ENCODE measurements around the gene TNS3.
A peak's percentile ranks its signal among the peaks of the same experiment; 100 is the strongest.
"Not testable (repeated sequence)": the region's sequence is repeated elsewhere in the genome, so short reads cannot be mapped to it uniquely, and the experiment has no call there.

Gene TNS3

DNA sequence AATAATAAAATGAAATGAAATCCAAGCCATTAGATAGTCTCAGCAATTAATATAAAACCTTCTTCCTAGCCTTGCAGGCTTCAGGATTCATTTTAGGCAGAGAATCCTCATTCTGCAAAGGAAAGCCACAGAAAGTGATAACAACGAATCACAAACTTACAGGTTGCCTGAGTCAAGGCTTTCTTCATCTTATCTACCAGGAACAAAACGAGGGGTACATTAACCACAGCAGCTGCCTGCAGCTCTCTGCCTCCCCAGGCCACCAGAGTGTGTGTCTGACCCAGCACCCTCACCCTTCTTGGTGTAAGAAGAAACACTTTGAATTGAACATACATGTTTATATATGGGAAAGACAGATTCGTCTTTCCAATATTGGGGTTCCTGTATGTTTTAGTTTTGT, 12.5 kb upstream of the TNS3 start:
- Histone ChIP-seq H3K4me1 (ENCODE audit: insufficient read depth, low read length) (peaks cover 13% of the 10 kb centered on the region; the same call in 1 of the 2 replicates), H3K9ac (ENCODE audit: low read depth, low read length) (no peak overlapping the region), H3K9me3 (ENCODE audit: control insufficient read depth, insufficient read depth, low read length) (peaks cover 12% of the 10 kb centered on the region; the same call in 1 of the 2 replicates), H3K36me3 (ENCODE audit: insufficient read depth, low read length) (no peaks in the 10 kb centered on the region)

- H3K36me3 ChIP-seq (ENCODE audit: insufficient read depth, low read length): no peaks in the 10 kb centered on the region
- H3K9ac ChIP-seq (ENCODE audit: low read depth, low read length): no peak overlapping the region
- H3K9me3 ChIP-seq (ENCODE audit: control insufficient read depth, insufficient read depth, low read length): 0 out of 2 replicates have a peak, but pooled peaks cover 6% of the 10 kb centered on the region
- H3K4me1 ChIP-seq (ENCODE audit: insufficient read depth, low read length): peaks cover 13% of the 10 kb centered on the region; the same call in 1 of the 2 replicates
Measured at GRCh38 chr7:47591655-47592572, 10.0 kb upstream of the TNS3 start.

- Histone ChIP-seq H3K36me3 (ENCODE audit: insufficient read depth, low read length) (no peaks in the 10 kb centered on the region), H3K9ac (ENCODE audit: low read depth, low read length) (no peak overlapping the region), H3K9me3 (ENCODE audit: control insufficient read depth, insufficient read depth, low read length) (no peaks in the 10 kb centered on the region), H3K4me1 (ENCODE audit: insufficient read depth, low read length) (peaks cover 13% of the 10 kb centered on the region; the same call in 1 of the 2 replicates)
Measured at GRCh38 chr7:47591089-47591654, 9.3 kb upstream of the TNS3 start.

DNA sequence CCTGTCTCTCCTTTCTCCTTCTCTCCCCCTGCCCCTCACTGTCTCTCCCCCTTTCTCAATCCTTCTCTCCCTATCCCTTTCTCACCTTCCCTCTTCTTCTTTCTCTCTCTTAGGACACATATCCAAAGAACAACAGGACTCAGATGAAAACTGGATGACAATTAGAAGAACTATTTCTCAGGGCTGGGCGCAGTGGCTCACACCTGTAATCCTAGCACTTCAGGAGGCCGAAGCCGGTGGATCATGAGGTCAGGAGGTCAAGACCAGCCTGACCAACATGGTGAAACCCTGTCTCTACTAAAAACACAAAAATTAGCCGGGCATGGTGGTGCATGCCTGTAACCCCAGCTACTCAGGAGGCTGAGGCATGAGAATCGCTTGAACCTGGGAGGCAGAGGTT, 8.3 kb upstream of the TNS3 start:
- not testable (repeated sequence) for H3K9me3 ChIP-seq (ENCODE audit: control insufficient read depth, insufficient read depth, low read length); H3K36me3 ChIP-seq (ENCODE audit: insufficient read depth, low read length); H3K9ac ChIP-seq (ENCODE audit: low read depth, low read length)
- H3K4me1 ChIP-seq (ENCODE audit: insufficient read depth, low read length): peaks cover 13% of the 10 kb centered on the region; the same call in 1 of the 2 replicates

GRCh38 chr7:47588704-47589225, 6.9 kb upstream of the TNS3 start:
- H3K4me1 ChIP-seq (ENCODE audit: insufficient read depth, low read length): peaks cover 13% of the 10 kb centered on the region; the same call in 1 of the 2 replicates
- no peaks in the 10 kb centered on the region for H3K36me3 ChIP-seq (ENCODE audit: insufficient read depth, low read length)
- no peaks in the 10 kb centered on the region for H3K9me3 ChIP-seq (ENCODE audit: control insufficient read depth, insufficient read depth, low read length)
- H3K9ac ChIP-seq (ENCODE audit: low read depth, low read length): no peak overlapping the region

- Histone ChIP-seq H3K36me3 (ENCODE audit: insufficient read depth, low read length) (no peaks in the 10 kb centered on the region), H3K9ac (ENCODE audit: low read depth, low read length) (no peak overlapping the region), H3K9me3 (ENCODE audit: control insufficient read depth, insufficient read depth, low read length) (no peaks in the 10 kb centered on the region), H3K4me1 (ENCODE audit: insufficient read depth, low read length) (peaks cover 13% of the 10 kb centered on the region; the same call in 1 of the 2 replicates)
Measured at GRCh38 chr7:47587976-47588375, 6.1 kb upstream of the TNS3 start.

GRCh38 chr7:47587351-47587750, 5.4 kb upstream of the TNS3 start:
- peaks cover 15% of the 10 kb centered on the region for H3K4me1 ChIP-seq (ENCODE audit: insufficient read depth, low read length)
- H3K9ac ChIP-seq (ENCODE audit: low read depth, low read length): no peak overlapping the region
- H3K36me3 ChIP-seq (ENCODE audit: insufficient read depth, low read length): no peaks in the 10 kb centered on the region
- H3K9me3 ChIP-seq (ENCODE audit: control insufficient read depth, insufficient read depth, low read length): no peaks in the 10 kb centered on the region

GRCh38 chr7:47586925-47587324, 5.0 kb upstream of the TNS3 start:
- Histone ChIP-seq H3K36me3 (ENCODE audit: insufficient read depth, low read length) (no peaks in the 10 kb centered on the region), H3K9me3 (ENCODE audit: control insufficient read depth, insufficient read depth, low read length) (no peaks in the 10 kb centered on the region), H3K9ac (ENCODE audit: low read depth, low read length) (no peak overlapping the region), H3K4me1 (ENCODE audit: insufficient read depth, low read length) (peaks cover 11% of the 10 kb centered on the region)

DNA sequence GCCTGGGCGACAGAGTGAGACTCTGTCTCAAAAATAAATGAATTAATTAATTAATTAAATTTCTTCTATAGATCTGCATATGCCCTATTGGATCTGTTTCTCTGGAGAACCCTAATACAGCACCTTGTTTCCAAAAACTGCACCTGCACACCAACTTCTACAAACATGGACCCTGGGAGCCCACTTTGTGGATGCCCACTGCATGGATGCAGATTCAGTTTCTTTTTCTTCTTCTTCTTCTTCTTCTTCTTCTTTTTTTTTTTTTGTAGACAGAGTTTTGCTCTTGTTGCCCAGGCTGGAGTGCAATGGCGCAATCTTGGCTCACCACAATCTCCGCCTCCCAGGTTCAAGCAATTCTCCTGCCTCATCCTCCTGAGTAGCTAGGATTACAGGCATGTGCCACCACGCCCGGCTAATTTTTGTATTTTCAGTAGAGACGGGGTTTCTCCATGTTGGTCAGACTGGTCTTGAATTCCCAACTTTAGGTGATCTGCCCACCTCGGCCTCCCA, 4.3 kb upstream of the TNS3 start:
- H3K36me3 ChIP-seq (ENCODE audit: insufficient read depth, low read length); H3K4me1 ChIP-seq (ENCODE audit: insufficient read depth, low read length): not testable (repeated sequence)

DNA sequence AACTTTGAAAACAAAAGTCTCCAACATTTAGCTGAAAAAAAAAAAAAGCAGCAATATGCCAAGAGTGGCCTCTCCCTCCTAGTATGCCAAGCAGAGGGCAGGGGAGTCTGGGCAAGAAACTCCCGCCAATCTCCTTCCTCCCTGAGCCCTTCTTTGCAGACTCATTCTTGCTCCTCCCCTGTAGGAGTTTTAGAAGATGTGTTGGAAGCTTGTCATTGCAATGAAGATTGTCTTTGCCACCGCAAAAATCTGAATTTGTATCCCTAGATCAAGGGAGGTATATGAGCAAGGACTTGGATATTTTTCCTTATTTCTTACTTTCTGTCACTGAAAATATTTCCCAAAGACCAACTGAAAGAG, 2.6 kb upstream of the TNS3 start:
- Histone ChIP-seq H3K9ac (ENCODE audit: low read depth, low read length) (no peak overlapping the region), H3K36me3 (ENCODE audit: insufficient read depth, low read length) (no peaks in the 10 kb centered on the region), H3K9me3 (ENCODE audit: control insufficient read depth, insufficient read depth, low read length) (no peaks in the 10 kb centered on the region), H3K4me1 (ENCODE audit: insufficient read depth, low read length) (peaks cover 11% of the 10 kb centered on the region)

More for the DNA sequence above, 4.3 kb upstream of the TNS3 start:
- not testable (repeated sequence) for H3K9ac ChIP-seq (ENCODE audit: low read depth, low read length); H3K9me3 ChIP-seq (ENCODE audit: control insufficient read depth, insufficient read depth, low read length)

DNA sequence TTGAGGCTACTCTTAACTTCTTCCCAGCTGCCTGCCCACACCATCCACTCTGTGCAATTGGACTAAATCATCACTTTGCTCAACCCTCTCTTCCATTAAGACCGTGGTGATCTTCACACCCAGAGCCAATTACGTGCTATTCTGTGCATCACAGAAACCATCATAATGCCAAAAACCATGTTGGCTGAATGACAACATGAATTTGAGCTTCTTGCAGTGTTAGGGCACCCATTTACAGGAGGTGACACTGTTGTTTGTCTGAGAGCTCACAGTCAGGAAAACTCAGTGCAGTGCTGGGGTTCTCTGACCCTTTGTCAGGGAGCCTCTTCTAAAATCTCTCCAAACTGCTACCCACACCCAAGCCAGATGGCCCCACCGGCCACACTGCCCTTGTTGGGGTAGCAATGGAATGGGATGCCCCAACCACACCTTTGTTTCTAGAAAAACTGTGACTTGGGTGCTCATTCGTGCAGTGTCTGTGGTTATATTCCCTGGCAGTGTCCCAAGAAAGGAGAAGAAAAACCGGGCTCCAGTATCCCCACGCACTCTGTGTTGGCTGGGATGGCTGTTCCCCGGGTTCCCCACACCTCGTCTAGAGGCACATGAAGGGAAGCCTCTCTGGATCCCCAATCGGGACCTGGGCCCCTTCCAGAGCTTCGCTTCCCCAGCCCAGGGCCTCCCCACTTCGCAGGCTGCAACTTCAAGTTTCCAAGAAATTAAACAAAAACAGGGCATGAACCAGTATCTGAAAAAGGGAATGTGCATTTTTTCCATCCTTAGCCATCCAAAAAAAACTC, 2.0 kb upstream of the TNS3 start:
- peaks cover 17% of the 10 kb centered on the region for H3K4me1 ChIP-seq (ENCODE audit: insufficient read depth, low read length)

GRCh38 chr7:47582764-47583738, 1.1 kb upstream of the TNS3 start:
- peak overlapping the region; percentile 64; the same call in 1 of the 2 replicates for H3K9ac ChIP-seq (ENCODE audit: low read depth, low read length)
- H3K9me3 ChIP-seq (ENCODE audit: control insufficient read depth, insufficient read depth, low read length): no peaks in the 10 kb centered on the region
- no peaks in the 10 kb centered on the region for H3K36me3 ChIP-seq (ENCODE audit: insufficient read depth, low read length)
- peaks cover 20% of the 10 kb centered on the region for H3K4me1 ChIP-seq (ENCODE audit: insufficient read depth, low read length)

More for the DNA sequence above, 2.0 kb upstream of the TNS3 start:
- no peaks in the 10 kb centered on the region for H3K9me3 ChIP-seq (ENCODE audit: control insufficient read depth, insufficient read depth, low read length)
- H3K36me3 ChIP-seq (ENCODE audit: insufficient read depth, low read length): no peaks in the 10 kb centered on the region
- H3K9ac ChIP-seq (ENCODE audit: low read depth, low read length): no peak overlapping the region

DNA sequence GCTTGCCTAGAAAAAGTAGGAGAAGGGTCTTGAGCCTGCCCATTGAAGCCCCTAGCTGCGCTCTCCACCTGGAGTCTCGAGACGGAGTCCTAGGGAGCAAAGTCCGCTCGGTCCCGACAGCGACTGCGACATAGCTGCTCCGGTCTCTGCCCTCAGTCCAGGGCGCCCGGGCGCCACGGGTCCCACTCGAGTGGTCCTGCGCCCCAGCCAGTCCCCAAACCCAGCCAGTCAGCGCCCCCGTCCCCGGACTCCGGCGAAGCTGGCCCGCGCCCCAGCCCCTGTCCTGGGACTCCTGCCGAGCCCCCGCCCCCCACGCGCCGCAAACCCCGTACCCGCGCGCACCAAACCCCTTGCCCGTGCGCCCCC, 490 bp downstream of the TNS3 start:
- H3K9ac ChIP-seq (ENCODE audit: low read depth, low read length): peak overlapping the region; percentile 64
- H3K9me3 ChIP-seq (ENCODE audit: control insufficient read depth, insufficient read depth, low read length): no peaks in the 10 kb centered on the region
- peaks cover 20% of the 10 kb centered on the region for H3K4me1 ChIP-seq (ENCODE audit: insufficient read depth, low read length)
- no peaks in the 10 kb centered on the region for H3K36me3 ChIP-seq (ENCODE audit: insufficient read depth, low read length)
